Endothelial cell of umbilical vein (primary cell): ENCODE measurements around the gene APOBEC2. TPM values are rescaled to one million over a fixed set of nuclear protein-coding genes. Genes with fewer than 3 reads are reported as not detected.

Experiments
- BruUV-seq: library from RNA; stranded (reverse); fragments of 400-500 nt; replicated peaks from 2 replicates; lab custom pipeline; 2021; lab: Mats Ljungman, UMichigan
- CTCF ChIA-PET: fragments of 300-600, 350-600 bp; sonication (Branson Sonifier 250); formaldehyde crosslinking; loops from one replicate; lab custom pipeline; 2021; ENCODE audit warnings: antibody characterized with exemption, inconsistent platforms; lab: Charles Lee
- POLR2A ChIA-PET: fragments of 300-600, 350-600 bp; sonication (Branson Sonifier 250); formaldehyde crosslinking; loops from one replicate; lab custom pipeline; 2021; ENCODE audit warnings: antibody characterized with exemption, inconsistent platforms; lab: Charles Lee
- DNase-seq: peaks from one replicate; pipeline ENCODE4 v3.0.0-alpha.2; 2011; ENCODE audit warnings: low read depth, low spot score
- FAIRE-seq: peaks from 2 replicates; lab custom pipeline; 2011; peaks lifted over from hg19 to GRCh38; lab: Jason Lieb, UNC
- H2AFZ ChIP-seq: 2 replicates; pipeline ENCODE4 v1.6.0; 2012; ENCODE audit warnings: low read depth, low read length, control low read depth, inconsistent platforms
- H3K27ac ChIP-seq: 2 replicates; pipeline ENCODE4 v1.5.1; 2011; ENCODE audit warnings: low read depth, mild to moderate bottlenecking, control low read depth, low read length, moderate library complexity; ENCODE audit not compliant: insufficient read depth
- H3K27me3 ChIP-seq, 2 experiments: 2 replicates each; pipeline versions ENCODE4 v1.6.0 to v1.6.1; 2011; ENCODE audit warnings: low read length in 2 of 2, mixed read lengths in 1 of 2; ENCODE audit not compliant: control insufficient read depth in 2 of 2, insufficient read depth in 2 of 2
- H3K36me3 ChIP-seq, 2 experiments: 2 replicates in 1 of 2; 3 replicates in 1 of 2; pipeline ENCODE4 v1.5.1; 2011; ENCODE audit warnings: low read length in 2 of 2, mild to moderate bottlenecking in 1 of 2, moderate library complexity in 1 of 2; ENCODE audit not compliant: control insufficient read depth in 2 of 2, insufficient read depth in 2 of 2; ENCODE audit errors: extremely low read depth in 1 of 2
- H3K4me1 ChIP-seq: 3 replicates; pipeline ENCODE4 v1.5.1; 2011; ENCODE audit warnings: mild to moderate bottlenecking, low read length; ENCODE audit not compliant: control insufficient read depth, insufficient read depth; ENCODE audit errors: extremely low read depth
- H3K4me2 ChIP-seq: 2 replicates; pipeline ENCODE4 v1.6.1; 2011; ENCODE audit warnings: low read length, control low read depth, mixed read lengths; ENCODE audit not compliant: insufficient read depth
- H3K4me3 ChIP-seq, 3 experiments: fragments of 200-600 bp in 1 of 3; sonication (generic), shearing (Covaris generic) in 1 of 3; replicated peaks in 1 of 3; 2 replicates each; pipeline ENCODE4 v1.5.1; 2011 to 2016; ENCODE audit warnings: control low read depth in 3 of 3, low read length in 3 of 3, mild to moderate bottlenecking in 2 of 3, inconsistent platforms in 1 of 3, low read depth in 1 of 3, moderate library complexity in 1 of 3; ENCODE audit not compliant: insufficient read depth in 1 of 3
- H3K79me2 ChIP-seq: 2 replicates; pipeline ENCODE4 v1.6.0; 2012; ENCODE audit warnings: low read length, inconsistent platforms; ENCODE audit not compliant: control insufficient read depth, insufficient read depth
- H3K9ac ChIP-seq: replicated peaks from 2 replicates; pipeline ENCODE3; 2011; ENCODE audit warnings: low read length, control low read depth; ENCODE audit not compliant: insufficient read depth; ENCODE audit errors: extremely low read depth
- H3K9me1 ChIP-seq: replicated peaks from 3 replicates; pipeline ENCODE4 v1.6.0; 2011; ENCODE audit warnings: mild to moderate bottlenecking, low read length; ENCODE audit not compliant: control insufficient read depth, insufficient read depth; ENCODE audit errors: extremely low read depth
- H3K9me3 ChIP-seq: replicated peaks from 2 replicates; pipeline ENCODE4 v1.5.1; 2012; ENCODE audit warnings: low read length, inconsistent platforms; ENCODE audit not compliant: control insufficient read depth, insufficient read depth
- H4K20me1 ChIP-seq: replicated peaks from 2 replicates; pipeline ENCODE3; 2011; ENCODE audit warnings: mild to moderate bottlenecking, low read length; ENCODE audit not compliant: control insufficient read depth, insufficient read depth; ENCODE audit errors: extremely low read depth
- CTCF ChIP-seq, 2 donors: IDR thresholded peaks; 1 replicate in 1 of 2; 2 replicates in 1 of 2; pipeline ENCODE4 v1.5.1; 2011; ENCODE audit warnings: low read length in 2 of 2, mild to moderate bottlenecking in 2 of 2, moderate library complexity in 2 of 2, control low read depth in 1 of 2, inconsistent platforms in 1 of 2, low read depth in 1 of 2; ENCODE audit not compliant: insufficient read depth in 1 of 2; ENCODE audit errors: extremely low read depth in 1 of 2
- FOS ChIP-seq: IDR thresholded peaks from 2 replicates; pipeline ENCODE4 v1.6.1; 2011; ENCODE audit warnings: mild to moderate bottlenecking, low read length, moderate library complexity, borderline replicate concordance; ENCODE audit not compliant: insufficient read depth
- GATA2 ChIP-seq: IDR thresholded peaks from 2 replicates; pipeline ENCODE4 v1.7.0; 2011; ENCODE audit warnings: low read depth, mild to moderate bottlenecking, moderate library complexity, mixed read lengths, low read length; ENCODE audit not compliant: insufficient read length, insufficient read depth
- MAX ChIP-seq: IDR thresholded peaks from 2 replicates; pipeline ENCODE4 v1.6.1; 2011; ENCODE audit not compliant: insufficient read depth, insufficient read length
- MYC ChIP-seq: IDR thresholded peaks from one replicate; pipeline ENCODE4 v1.6.1; 2011; ENCODE audit warnings: mild to moderate bottlenecking, low read depth, low read length
- POLR2AphosphoS5 ChIP-seq: IDR thresholded peaks from 2 replicates; pipeline ENCODE4 v1.6.1; 2012; ENCODE audit warnings: low read depth, mild to moderate bottlenecking, control low read depth, low read length, moderate library complexity; ENCODE audit not compliant: insufficient read depth
- dilution Hi-C: fragments of 300-500 bp; cut with MboI; formaldehyde crosslinking; loops from one replicate; pipeline ENCODE4 v1.15.0; 2019; ENCODE audit warnings: low sequenced_read_pairs; ENCODE audit not compliant: extremely low pct_ligation_motif_present
- intact Hi-C: fragments of 100-400 bp; cut with micrococcal nuclease; formaldehyde crosslinking; loops from one replicate; pipeline ENCODE4 v1.10.0; 2022
- polyA plus RNA-seq, 4 experiments: library from polyadenylated mRNA; depleted of rRNA in 3 of 4; stranded (reverse) in 3 of 4; unstranded in 1 of 4; fragments of >200 nt; gene quantifications; 2 replicates each; pipeline versions ENCODE4 v1.2.1 to v1.2.3, GENCODE V29; 2011 to 2012; ENCODE audit warnings: missing spikeins in 1 of 4
- total RNA-seq: library from RNA; stranded (reverse); gene quantifications from 2 replicates; pipeline ENCODE4 v1.2.3, GENCODE V29; 2021

The APOBEC2 gene
- total and polyA plus RNA-seq, 2 donors (not counting 3 experiments of a cell fraction or from before 2014, with no cell fraction given) = not detected

GRCh38 chr6:41065550-41066026, 12.6 kb downstream of the APOBEC2 start:
- intact Hi-C loops (loop anchor here (2.0 kb wide), 1 partner anchor 1085 kb away; no protein-coding TSS in a partner anchor), dilution Hi-C loops (no loop called here)
- Histone ChIP-seq H3K27me3 (no peaks in the 10 kb centered on the region), H3K4me2 (no peak overlapping the region), H3K9me1 (no peaks in the 10 kb centered on the region), H3K4me1 (peaks cover 5% of the 10 kb centered on the region), H3K9ac (no peak overlapping the region), H4K20me1 (no peaks in the 10 kb centered on the region), H3K79me2 (no peaks in the 10 kb centered on the region), H2AFZ (no peak overlapping the region), H3K27ac (no peak overlapping the region), H3K4me3 (no peak overlapping the region), H3K9me3 (no peaks in the 10 kb centered on the region), H3K36me3 (no peaks in the 10 kb centered on the region)
- TF ChIP-seq MYC = no peak
- TF ChIP-seq FOS = no peak
- TF ChIP-seq CTCF (IDR thresholded peaks at IDR 0.05; ENCODE audit: extremely low read depth in 1 of 2, insufficient read depth in 1 of 2, low read depth in 1 of 2, low read length in 2 of 2) = no peak
- TF ChIP-seq GATA2 = no peak
- TF ChIP-seq POLR2AphosphoS5 = no peak
- TF ChIP-seq MAX = no peak
- no peak for DNase-seq
- ChIA-PET CTCF (interaction anchor here (0.7 to 1.0 kb wide), 2 partner anchors 10 to 38 kb away, joined by 3 read pairs; no protein-coding TSS in a partner anchor), POLR2A (no interaction called here)
- BruUV-seq = no TSS peak
- FAIRE-seq = no peak
